RPMI8226 (cell line): ENCODE data around the gene SLC25A21.
"Not testable (repeated sequence)": the region's sequence is repeated elsewhere in the genome, so short reads cannot be mapped to it uniquely, and the experiment has no call there.

Experiments
- DNase-seq: peaks from one replicate; pipeline ENCODE4 v3.0.0-alpha.2; 2015

SLC25A21 gene

GRCh38 chr14:37185670-37186069 lies 13.3 kb upstream of the SLC25A21 start:
- no peak for DNase-seq

GRCh38 chr14:37184520-37184919 lies 12.1 kb upstream of the SLC25A21 start:
- DNase-seq: not testable (repeated sequence)

DNA sequence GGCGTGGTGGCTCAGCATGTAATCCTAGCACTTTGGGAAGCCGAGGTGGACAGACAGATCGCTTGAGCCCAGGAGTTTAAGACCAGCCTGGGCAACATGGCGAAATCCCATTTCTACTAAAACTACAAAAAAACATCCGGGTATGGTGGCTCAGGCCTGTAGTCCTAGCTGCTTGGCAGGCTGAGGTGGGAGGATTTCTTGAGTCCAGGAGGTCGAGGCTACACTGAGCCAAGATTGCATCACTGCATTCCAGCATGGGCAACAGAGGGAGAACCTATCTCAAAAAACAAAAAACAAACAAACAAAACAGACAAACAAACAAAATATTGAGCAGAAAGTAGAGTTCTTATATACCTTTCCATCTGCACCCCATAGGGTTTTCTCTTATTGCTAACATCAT lies 9.0 kb upstream of the SLC25A21 start:
- no peak for DNase-seq

DNA sequence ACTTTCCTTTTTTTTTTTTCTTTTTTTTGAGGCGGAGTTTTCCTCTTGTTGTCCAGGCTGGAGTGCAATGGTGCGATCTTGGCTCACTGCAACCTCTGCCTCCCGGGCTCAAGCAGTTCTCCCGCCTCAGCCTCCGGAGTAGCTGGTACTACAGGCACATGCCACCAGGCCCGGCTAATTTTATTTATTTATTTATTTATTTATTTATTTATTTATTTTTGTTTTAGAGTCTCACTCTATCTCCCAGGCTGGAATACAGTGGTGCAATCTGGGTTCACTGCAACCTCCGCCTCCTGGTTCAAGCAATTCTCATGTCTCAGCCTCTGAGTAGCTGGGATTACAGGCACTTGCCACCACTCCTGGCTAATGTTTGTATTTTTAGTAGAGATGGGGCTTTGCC lies 8.5 kb upstream of the SLC25A21 start:
- not testable (repeated sequence) for DNase-seq

- no peak for DNase-seq
Observed at GRCh38 chr14:37179896-37180502, 7.6 kb upstream of the SLC25A21 start.

DNA sequence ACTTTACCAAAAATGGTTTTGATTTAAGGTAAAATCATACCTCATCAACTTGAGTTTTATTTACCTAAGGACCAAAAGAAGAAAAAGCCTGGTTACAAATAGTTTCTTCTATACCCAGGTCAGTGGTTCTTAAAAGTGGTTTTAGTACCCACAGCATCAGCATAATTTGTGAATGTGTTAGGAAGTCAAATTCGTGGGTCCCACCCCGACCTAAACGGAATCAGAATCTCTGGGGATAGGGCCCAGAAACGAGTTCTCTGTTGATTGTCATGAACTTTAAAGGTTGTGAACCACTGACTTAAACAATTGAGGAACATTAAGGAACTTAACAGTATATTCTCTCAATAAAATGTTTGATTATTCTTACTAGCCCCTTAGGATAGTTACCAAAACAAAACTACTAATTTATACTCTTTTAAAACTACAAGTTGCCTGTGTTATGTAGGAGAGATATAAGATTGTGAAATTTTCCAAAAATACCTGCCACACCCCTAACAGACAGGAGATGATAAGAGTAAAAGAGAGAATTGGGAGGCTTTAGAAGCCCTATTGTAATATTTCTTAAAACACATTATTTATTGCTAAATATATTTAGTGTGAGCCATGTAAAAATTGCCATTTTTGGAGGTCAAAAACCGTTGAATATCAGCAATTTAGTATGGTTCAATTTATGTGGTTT lies 669 bp upstream of the SLC25A21 start:
- no peak for DNase-seq

DNA sequence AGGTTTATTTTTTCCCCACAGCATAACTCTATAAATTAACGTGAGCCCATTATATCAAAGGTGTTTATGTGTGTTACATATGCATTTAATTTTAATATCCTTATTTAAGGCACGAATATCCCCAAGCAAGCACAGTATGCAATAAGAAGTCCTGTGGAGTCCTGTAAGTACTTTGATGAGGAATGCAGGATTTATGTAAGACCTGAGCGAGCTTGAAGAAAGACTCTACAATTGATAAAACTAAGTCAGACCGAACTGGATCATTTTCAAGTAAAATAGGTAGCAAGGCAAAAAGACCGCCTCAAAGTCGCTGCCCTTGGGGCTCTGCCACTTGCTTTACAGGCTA lies 755 bp downstream of the SLC25A21 start:
- no peak for DNase-seq

GRCh38 chr14:37170993-37171392 lies 1.4 kb downstream of the SLC25A21 start:
- no peak for DNase-seq

- DNase-seq: no peak
Observed at GRCh38 chr14:37170237-37170636, 2.2 kb downstream of the SLC25A21 start.

DNA sequence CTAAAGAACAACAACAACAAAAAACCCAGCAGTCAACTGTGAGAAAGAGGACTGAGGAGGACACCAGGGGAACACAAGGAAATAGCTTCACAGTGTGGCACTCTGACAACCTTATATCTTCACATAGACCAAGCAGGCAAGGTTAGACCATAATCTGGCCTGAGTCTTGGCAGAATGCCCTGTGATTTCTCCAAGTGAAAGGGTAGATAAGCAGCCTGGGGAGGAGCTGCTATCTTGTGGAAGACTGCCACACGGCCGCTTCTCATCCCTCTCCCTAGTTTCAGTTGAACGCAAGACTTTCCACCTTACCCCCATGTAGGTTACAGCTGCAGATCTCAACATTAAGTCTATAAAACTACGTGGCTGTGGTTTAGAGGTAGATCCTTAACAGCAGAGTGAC lies 3.7 kb downstream of the SLC25A21 start:
- no peak for DNase-seq

DNA sequence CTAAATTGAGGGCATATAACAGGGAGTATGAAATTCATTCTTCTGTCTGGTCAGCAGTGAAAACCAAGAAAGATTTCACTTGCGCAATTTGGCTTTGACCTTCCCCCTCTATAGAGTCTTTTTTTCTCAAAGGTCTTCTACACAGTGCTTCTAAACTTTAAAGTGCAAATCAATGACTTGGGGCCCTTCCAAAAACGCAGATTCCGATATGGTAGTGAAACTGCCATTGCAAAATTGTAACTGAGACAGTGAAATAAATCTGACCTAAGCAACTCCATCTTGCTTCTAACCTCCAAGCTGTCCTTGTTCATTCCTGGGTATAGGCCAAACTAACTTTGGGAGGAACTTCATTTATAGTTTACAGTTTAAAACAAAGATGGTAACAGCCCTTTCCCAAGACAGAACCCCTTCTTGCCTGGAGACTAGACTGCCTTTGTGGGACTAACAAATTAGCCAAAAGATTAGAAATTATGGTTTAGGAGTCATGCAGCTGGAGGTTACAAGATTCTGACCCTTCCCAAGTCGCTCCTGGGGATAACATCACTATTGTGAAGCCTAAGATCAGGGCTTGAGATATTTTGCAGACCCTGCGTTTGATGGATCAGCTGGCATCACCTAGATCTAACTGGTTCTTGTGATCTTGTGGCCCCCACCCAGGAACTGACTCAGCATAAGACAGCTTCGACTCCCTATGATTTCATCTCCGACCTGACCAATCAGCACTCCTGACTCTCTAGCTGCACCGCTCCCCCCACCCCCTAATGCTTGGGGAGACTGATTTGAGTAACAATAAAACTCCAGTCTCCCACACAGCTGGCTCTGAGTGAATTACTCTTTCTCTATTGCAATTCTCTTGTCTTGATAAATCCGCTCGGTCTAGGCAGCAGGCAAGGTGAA lies 5.0 kb downstream of the SLC25A21 start:
- no peak for DNase-seq

DNA sequence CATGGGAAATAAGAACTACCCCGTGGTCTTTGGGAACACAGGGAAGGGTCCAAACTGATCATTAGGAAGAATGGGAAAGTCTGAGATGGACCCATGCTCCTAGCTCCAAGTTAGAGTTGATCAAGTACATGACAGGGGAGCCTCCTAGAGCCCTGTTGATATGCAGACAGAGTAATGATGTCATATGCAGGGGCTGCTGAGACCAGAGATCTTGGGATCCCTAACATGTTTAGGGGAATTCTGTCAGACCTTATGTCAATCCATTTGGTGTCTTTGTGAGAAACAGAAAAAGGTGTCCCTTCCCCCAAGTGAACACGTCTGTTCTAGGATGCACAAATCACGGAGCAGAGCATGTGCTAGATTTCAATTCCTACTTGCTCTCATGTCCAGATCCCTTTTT lies 6.6 kb downstream of the SLC25A21 start:
- no peak for DNase-seq

DNA sequence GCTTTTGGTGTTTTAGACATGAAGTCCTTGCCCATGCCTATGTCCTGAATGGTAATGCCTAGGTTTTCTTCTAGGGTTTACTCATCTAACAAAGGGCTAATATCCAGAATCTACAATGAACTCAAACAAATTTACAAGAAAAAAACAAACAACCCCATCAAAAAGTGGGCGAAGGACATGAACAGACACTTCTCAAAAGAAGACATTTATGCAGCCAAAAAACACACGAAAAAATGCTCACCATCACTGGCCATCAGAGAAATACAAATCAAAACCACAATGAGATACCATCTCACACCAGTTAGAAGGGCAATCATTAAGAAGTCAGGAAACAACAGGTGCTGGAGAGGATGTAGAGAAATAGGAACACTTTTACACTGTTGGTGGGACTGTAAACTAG lies 10.1 kb downstream of the SLC25A21 start:
- not testable (repeated sequence) for DNase-seq

DNA sequence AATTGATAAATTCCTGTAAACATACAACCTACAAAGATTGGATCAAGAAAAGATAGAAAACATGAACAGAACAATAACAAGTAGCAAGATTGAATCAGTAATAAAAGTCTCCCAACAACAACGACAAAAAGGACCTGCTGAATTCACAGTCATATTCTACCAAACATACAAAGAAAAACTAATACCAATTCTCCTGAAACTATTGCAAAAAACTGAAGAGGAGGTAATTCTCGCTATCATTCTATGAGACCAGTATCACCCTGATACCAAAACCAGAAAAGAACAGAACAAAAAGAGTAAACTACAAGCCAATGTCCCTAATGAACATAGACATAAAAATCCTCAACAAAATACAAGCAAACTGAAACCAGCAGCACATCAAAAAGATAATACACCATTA lies 14.4 kb downstream of the SLC25A21 start:
- no peak for DNase-seq

GRCh38 chr14:37153483-37153882 lies 18.9 kb downstream of the SLC25A21 start:
- DNase-seq: no peak

GRCh38 chr14:37153005-37153404 lies 19.4 kb downstream of the SLC25A21 start:
- no peak for DNase-seq

GRCh38 chr14:37150414-37150813 lies 22.0 kb downstream of the SLC25A21 start:
- DNase-seq: peak; percentile 15

- no peak for DNase-seq
Observed at GRCh38 chr14:37147310-37147880, 25.0 kb downstream of the SLC25A21 start.

DNA sequence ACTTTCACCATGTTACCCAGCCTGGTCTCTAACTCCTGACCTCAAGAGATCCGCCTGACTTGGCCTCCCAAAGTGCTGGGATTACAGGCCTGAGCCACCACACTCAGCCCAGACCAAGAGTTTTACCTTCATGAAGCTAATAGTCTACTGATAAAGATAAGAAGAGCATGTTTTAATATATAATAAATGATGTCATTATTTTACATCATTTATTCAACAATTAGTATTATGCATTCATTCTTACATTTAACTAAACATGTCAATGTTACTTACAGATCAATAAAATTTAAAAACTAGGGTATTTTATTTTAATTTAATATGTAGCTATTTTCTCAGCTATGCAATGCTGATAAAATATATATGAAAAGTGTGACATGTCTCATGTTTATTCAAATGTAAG lies 26.0 kb downstream of the SLC25A21 start:
- DNase-seq: not testable (repeated sequence)

DNA sequence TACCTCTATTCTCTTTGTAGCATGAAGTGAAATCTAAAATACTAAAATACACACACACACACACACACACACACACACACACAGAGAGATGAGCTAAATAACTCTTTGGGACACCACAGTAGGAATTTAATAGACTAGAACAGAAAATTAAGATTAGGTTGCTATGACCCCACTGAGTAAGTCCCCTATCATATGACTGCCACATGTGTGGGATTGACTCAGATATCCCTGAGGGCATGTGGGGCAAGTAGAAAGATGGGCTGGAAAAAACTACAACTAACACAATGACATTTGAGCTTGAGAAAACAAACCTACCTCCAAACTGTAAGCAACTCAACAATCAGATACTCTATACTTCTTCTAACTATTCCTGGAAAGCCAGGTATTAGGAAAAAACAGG lies 27.0 kb downstream of the SLC25A21 start:
- DNase-seq: no peak

GRCh38 chr14:37144729-37145363 lies 27.6 kb downstream of the SLC25A21 start:
- DNase-seq: no peak

DNA sequence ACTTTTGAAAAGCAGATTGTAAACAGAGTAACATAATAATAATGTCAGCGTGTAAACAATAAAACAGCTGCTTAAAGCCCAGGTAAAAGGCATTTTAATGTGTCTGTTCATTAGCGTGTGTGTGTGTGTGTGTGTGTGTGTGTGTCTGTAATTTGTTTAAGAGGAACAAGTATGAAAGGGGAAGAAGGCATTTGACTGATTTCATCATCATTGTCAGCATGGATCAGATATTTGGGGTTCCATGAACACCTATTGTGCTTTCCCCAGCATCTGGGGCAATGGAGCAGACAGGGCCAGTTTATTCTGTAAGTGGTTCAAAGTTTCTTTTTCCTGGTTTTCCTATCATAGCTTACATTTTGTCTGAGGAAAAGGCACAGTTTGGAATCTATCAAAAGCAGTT lies 28.9 kb downstream of the SLC25A21 start:
- DNase-seq: no peak

GRCh38 chr14:37142835-37143401 lies 29.5 kb downstream of the SLC25A21 start:
- DNase-seq: no peak
